Measurements from ENCODE around the gene GNRHR. TPM values are rescaled to one million over a fixed set of nuclear protein-coding genes. Genes with fewer than 3 reads are reported as not detected.

Gene GNRHR
- total RNA-seq, 4 donors from 2014 or later, result not detected

DNA sequence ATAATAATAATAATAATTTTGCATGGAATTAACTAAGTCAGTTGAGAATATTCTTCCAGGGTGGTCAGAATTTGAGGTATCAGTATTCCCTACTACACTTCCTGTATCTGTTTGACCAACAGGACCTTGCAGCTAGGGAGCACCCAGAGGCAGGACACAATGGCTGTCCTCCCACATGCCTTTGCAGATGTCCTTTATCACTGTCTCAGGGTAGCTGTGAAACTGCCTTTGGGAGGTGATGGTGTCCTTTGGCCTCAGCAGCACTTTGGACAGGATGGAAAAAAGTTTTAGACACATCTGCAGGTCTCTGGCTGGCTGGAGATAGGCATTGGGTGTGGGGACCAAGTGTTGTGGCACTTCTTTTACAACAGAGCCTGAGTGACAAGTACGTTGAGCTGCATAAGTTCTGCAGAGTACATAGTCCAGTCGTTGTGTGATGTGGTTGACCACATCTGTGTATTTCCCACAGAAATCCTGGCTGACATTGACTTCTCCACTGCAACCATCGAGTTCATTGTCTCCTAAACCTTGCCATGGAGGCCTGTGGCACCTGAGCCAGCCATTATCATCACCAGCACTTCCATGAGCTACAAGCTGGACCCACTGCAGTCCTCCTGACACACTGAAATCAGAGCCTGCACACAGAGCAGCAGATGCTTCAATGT is 34.1 kb downstream of the GNRHR start:
- Histone ChIP-seq H3K9me3 (no peaks in the 10 kb centered on the region), H3K36me3 (peaks cover 0 to 38% of the 10 kb centered on the region in 2 donors), H3K27ac (no peak overlapping the region), H3K27me3 (no peaks in the 10 kb centered on the region), H3K4me3 (no peak overlapping the region), H3K4me1 (no peaks in the 10 kb centered on the region)
- no peak for ATAC-seq
- 100% methylated on average over 1 of the region's 3 CpGs; no CpG with 5 or more reads in 1 of the 2 donors for WGBS, 2 donors (ENCODE audit: low coverage in 1 of 2)
- TF ChIP-seq, protein P1, sequence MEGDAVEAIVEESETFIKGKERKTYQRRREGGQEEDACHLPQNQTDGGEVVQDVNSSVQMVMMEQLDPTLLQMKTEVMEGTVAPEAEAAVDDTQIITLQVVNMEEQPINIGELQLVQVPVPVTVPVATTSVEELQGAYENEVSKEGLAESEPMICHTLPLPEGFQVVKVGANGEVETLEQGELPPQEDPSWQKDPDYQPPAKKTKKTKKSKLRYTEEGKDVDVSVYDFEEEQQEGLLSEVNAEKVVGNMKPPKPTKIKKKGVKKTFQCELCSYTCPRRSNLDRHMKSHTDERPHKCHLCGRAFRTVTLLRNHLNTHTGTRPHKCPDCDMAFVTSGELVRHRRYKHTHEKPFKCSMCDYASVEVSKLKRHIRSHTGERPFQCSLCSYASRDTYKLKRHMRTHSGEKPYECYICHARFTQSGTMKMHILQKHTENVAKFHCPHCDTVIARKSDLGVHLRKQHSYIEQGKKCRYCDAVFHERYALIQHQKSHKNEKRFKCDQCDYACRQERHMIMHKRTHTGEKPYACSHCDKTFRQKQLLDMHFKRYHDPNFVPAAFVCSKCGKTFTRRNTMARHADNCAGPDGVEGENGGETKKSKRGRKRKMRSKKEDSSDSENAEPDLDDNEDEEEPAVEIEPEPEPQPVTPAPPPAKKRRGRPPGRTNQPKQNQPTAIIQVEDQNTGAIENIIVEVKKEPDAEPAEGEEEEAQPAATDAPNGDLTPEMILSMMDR (IDR thresholded peaks at IDR 0.05), result no peak
- no peak for TF ChIP-seq POLR2AphosphoS5 (IDR thresholded peaks at IDR 0.05)
- TF ChIP-seq POLR2A (IDR thresholded peaks at IDR 0.05), result no peak
- TF ChIP-seq EP300 (IDR thresholded peaks at IDR 0.05), result no peak

DNA sequence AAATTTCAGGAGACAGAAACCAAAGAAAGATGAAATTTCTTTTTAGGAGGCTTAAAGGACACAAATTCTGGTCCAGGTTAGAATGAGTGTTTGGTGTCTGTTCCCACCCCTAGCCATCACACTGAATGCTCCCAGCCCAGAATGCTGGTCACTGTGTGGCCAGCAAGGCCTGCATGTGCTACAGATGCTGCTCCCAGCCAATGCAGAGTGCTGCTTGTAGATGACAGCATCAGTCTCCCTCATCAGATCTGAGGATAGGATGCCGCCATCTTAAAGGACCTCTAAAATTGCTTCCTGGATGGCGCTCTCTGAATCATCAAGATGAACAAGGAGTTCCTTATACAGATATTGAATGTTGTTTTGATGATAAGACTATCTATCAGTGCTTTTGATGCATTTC is 35.3 kb downstream of the GNRHR start:
- Histone ChIP-seq H3K4me3 (no peak overlapping the region), H3K36me3 (peaks cover 0 to 48% of the 10 kb centered on the region in 2 donors), H3K27ac (no peak overlapping the region), H3K27me3 (no peaks in the 10 kb centered on the region), H3K9me3 (no peaks in the 10 kb centered on the region), H3K4me1 (no peaks in the 10 kb centered on the region)
- TF ChIP-seq EP300 (IDR thresholded peaks at IDR 0.05), result no peak
- ATAC-seq, result no peak
- 94 to 100% methylated on average over 1 to 2 of the region's 2 CpGs for WGBS, 2 donors (ENCODE audit: low coverage in 1 of 2)

DNA sequence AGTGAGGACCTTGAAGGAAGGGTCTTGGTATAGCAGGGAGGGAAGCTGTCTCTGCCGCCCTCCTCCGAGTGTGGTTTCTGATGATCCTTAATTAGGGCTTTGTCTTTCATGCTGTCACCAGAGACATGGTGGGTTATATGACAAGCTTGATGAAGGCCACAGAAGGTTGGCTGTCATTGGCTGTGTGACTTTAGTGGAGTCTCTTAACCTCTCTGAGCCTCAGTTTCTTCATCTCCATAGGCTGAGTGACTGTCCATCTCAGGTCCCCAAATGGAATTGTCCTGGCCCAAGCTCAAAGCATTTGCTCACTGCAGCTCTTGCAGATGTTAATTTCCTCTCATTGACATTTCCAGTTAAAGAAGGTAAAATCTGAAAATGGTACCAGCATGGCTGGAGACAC is 36.6 kb downstream of the GNRHR start:
- H3K9me3 ChIP-seq, result no peaks in the 10 kb centered on the region
- WGBS, 2 donors (ENCODE audit: low coverage in 1 of 2), result no CpG with 5 or more reads among the region's 2 CpGs
- H3K4me3 ChIP-seq, result no peak overlapping the region
- no peak for TF ChIP-seq POLR2AphosphoS5 (IDR thresholded peaks at IDR 0.05)
- no peak for TF ChIP-seq POLR2A (IDR thresholded peaks at IDR 0.05)
- TF ChIP-seq, protein P1 (IDR thresholded peaks at IDR 0.05), result no peak
- no peak for TF ChIP-seq EP300 (IDR thresholded peaks at IDR 0.05)
- ATAC-seq, result no peak
- no peak overlapping the region for H3K27ac ChIP-seq
- no peaks in the 10 kb centered on the region for H3K4me1 ChIP-seq
- H3K27me3 ChIP-seq, result no peaks in the 10 kb centered on the region
- peaks cover 0 to 48% of the 10 kb centered on the region in 2 donors for H3K36me3 ChIP-seq

DNA sequence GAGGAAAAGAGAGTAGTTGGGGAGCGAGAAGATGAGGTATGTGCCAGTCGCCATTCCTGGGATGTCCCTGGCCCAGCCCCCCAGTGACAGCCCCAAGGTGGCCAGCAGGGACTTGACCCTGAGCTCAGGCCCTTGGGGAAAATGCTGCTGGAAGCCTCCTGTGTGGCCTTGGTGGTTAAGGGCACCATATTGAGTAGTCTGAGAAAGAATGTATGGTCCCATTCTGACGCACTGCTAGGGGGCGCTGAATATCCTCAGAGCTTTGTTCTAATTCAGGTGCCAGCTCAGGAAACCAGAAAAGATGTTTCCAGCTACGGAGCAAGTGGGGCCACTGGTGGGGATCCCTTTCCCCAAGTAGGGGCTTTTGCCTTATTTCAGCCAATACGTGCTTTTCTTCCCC is 39.2 kb downstream of the GNRHR start:
- WGBS, 2 donors (ENCODE audit: low coverage in 1 of 2), result 87 to 89% methylated on average over 3 to 5 of the region's 6 CpGs

DNA sequence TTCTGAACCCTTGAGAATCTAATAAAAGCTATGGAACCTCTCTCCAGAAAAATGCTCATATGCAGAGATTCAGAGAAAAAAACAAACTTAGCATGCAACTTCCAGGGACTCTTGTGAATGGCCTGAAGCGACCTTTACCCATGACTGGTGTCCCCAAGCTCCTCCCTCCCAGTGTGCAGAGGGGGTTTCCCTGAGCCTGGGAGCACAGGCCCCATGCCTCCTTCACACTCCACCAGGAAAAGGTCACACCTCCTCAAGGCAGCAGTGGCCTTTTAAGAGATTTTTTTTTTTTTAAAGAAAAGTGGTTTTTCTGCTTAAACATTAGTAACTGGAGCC is 40.0 kb downstream of the GNRHR start:
- no peak for ATAC-seq
- H3K9me3 ChIP-seq, result no peaks in the 10 kb centered on the region
- no peaks in the 10 kb centered on the region for H3K27me3 ChIP-seq
- H3K4me1 ChIP-seq, result no peaks in the 10 kb centered on the region
- 86 to 89% methylated on average over 1 of the region's 1 CpG for WGBS, 2 donors (ENCODE audit: low coverage in 1 of 2)
- TF ChIP-seq EP300 (IDR thresholded peaks at IDR 0.05) (no peak), POLR2AphosphoS5 (IDR thresholded peaks at IDR 0.05) (no peak), POLR2A (IDR thresholded peaks at IDR 0.05) (no peak)
- TF ChIP-seq, protein P1 (IDR thresholded peaks at IDR 0.05), result no peak
- peaks cover 0 to 29% of the 10 kb centered on the region in 2 donors for H3K36me3 ChIP-seq
- no peak overlapping the region for H3K4me3 ChIP-seq
- no peak overlapping the region for H3K27ac ChIP-seq

More for the DNA sequence above, 39.2 kb downstream of the GNRHR start:
- no peaks in the 10 kb centered on the region for H3K9me3 ChIP-seq
- no peak overlapping the region for H3K4me3 ChIP-seq
- no peak for ATAC-seq
- H3K36me3 ChIP-seq, result peaks cover 0 to 28% of the 10 kb centered on the region in 2 donors
- H3K27ac ChIP-seq, result no peak overlapping the region
- H3K4me1 ChIP-seq, result no peaks in the 10 kb centered on the region
- TF ChIP-seq EP300 (IDR thresholded peaks at IDR 0.05), result no peak
- no peak for TF ChIP-seq POLR2A (IDR thresholded peaks at IDR 0.05)
- TF ChIP-seq, protein P1 (IDR thresholded peaks at IDR 0.05), result no peak
- H3K27me3 ChIP-seq, result no peaks in the 10 kb centered on the region
